Measurements from ENCODE around the gene JCHAIN. TPM values are rescaled to one million over a fixed set of nuclear protein-coding genes. Genes with fewer than 3 reads are reported as not detected.

Gene JCHAIN
- total RNA-seq, 2 experiments from 2014 or later: not detected

DNA sequence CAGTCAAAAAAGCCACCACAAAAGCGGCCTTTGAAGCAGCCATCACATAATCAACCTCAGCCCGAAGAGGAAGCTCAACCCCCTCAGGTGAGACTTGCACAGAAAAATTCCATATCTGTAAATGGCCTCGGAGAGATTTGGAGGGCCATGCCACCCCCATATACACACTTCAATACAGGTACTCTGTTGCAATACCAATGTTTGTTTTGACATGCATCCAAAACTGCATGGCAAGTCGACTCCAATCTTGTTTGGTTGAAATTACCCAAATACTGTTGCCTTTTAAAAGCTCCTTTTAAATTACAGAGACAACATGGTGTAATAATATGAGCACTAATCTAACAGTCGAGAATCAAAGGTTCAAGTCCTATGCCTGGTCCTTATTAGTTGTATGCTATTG is 31.8 kb downstream of the JCHAIN start:
- Mint-ChIP-seq H3K27ac (no peak overlapping the region), H3K4me3 (no peak overlapping the region), H3K4me1 (ENCODE audit: low read depth) (peaks cover 2% of the 10 kb centered on the region), H3K9me3 (ENCODE audit: insufficient read depth) (no peaks in the 10 kb centered on the region), H3K36me3 (ENCODE audit: low read depth) (no peaks in the 10 kb centered on the region), H3K27me3 (ENCODE audit: low read depth) (no peaks in the 10 kb centered on the region)
- DNase-seq (no peak), ATAC-seq (no peak)
- POLR2A ChIA-PET: no interaction called here
- CTCF ChIA-PET: interaction anchor here (0.9 to 1.0 kb wide), 2 partner anchors 17 to 70 kb away, joined by 3 to 4 read pairs; no protein-coding TSS in a partner anchor

DNA sequence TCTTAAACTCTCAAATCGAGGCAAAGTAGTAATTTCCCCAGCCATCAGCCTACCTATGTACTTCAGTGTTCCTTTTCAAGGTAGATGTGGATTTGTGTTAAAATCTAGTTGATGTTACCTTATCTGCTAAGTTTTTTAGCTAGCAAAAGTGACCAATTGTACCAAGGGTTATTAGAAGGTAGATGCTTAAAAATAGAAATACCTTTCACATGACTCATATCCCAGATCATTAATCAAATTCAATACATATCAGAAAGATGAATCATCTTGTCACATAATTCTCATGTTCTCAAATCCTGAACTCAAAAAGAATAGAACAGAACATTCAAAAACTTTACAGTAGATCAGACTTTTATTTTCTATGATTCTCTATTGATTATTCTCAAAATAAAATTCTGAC is 34.3 kb downstream of the JCHAIN start:
- Mint-ChIP-seq H3K36me3 (ENCODE audit: low read depth) (no peaks in the 10 kb centered on the region), H3K27ac (no peak overlapping the region), H3K9me3 (ENCODE audit: insufficient read depth) (no peaks in the 10 kb centered on the region), H3K27me3 (ENCODE audit: low read depth) (peaks cover 3% of the 10 kb centered on the region), H3K4me3 (no peak overlapping the region), H3K4me1 (ENCODE audit: low read depth) (peaks cover 2% of the 10 kb centered on the region)
- ATAC-seq (no peak), DNase-seq (no peak)
- ChIA-PET CTCF (no interaction called here), POLR2A (no interaction called here)

DNA sequence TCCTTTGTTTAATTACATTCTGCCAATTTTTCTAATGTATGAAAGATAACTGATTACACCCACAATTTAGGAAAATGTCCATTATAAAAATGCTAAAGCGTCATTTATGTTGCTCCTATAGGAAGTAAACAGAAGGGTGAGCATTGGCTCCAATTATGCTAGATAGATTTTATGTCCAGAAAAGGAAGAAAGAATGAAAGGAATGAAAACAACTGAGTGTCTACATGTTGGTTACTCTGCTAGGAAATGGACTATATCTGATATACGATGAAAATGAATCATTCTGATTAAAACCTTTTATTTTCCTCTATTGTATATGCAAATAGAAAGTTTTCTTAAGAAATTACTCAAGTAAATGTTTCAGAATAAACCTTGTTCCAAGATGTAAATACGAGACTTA is 36.1 kb downstream of the JCHAIN start:
- Mint-ChIP-seq H3K27me3 (ENCODE audit: low read depth) (peaks cover 3% of the 10 kb centered on the region), H3K4me3 (no peak overlapping the region), H3K4me1 (ENCODE audit: low read depth) (peaks cover 2% of the 10 kb centered on the region), H3K9me3 (ENCODE audit: insufficient read depth) (no peaks in the 10 kb centered on the region), H3K36me3 (ENCODE audit: low read depth) (no peaks in the 10 kb centered on the region), H3K27ac (no peak overlapping the region)
- ATAC-seq (no peak), DNase-seq (no peak)
- CTCF ChIA-PET: no interaction called here
- POLR2A ChIA-PET: no interaction called here

DNA sequence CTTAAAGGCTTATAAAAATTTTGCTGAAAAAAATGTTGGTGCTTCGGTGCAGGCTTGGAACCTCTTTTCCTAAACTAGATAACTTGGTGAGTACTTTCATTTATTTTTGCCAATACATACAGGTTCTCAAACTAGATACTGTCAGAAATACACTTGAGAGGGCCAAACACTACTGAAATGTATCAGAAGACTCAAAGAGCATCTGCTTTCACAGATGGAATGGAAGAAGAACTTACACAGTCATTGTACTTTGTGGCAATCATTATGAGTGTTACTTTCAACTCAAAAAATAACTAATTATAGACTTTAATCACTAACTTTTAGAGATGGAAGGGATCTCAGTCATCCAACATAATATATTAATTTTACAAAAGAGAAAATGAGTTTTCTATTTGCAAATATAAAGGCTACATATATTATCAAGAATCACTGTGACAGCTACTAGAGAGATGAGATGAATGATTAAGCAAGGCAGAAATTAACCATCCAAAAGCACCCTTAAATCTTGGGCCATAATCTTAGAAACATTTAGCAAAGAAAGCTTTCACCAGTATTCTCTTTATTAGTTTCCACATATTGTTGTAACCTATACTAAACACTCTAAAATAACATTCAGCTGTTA is 36.7 kb downstream of the JCHAIN start:
- no peak overlapping the region for H3K4me3 Mint-ChIP-seq
- DNase-seq (no peak), ATAC-seq (no peak)
- H3K4me1 Mint-ChIP-seq (ENCODE audit: low read depth): peaks cover 2% of the 10 kb centered on the region
- H3K36me3 Mint-ChIP-seq (ENCODE audit: low read depth): no peaks in the 10 kb centered on the region
- no peak overlapping the region for H3K27ac Mint-ChIP-seq
- no peaks in the 10 kb centered on the region for H3K9me3 Mint-ChIP-seq (ENCODE audit: insufficient read depth)
- peaks cover 3% of the 10 kb centered on the region for H3K27me3 Mint-ChIP-seq (ENCODE audit: low read depth)
- ChIA-PET CTCF (interaction anchor here (0.8 kb wide), 1 partner anchor 74 kb away, joined by 3 read pairs; no protein-coding TSS in a partner anchor), POLR2A (no interaction called here)

DNA sequence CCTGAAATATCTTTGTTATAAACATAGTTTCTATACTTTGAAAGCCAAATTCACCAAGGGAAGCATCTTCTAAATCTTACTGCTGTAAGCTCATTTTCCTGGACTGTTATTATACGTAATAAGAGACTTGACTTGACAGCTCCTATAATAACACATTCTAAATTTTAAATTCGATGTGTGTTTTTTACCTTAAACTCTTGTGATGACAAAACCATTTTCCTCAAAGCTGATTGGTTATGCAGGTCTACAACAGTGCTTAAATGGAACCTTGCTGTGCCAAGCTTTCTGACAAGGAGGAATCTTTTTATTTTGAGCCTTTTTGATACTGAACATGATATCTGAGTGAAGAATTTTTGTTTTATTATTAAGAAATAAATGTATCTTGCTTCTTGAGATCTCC is 37.9 kb downstream of the JCHAIN start, which contains the start of gene ENAM:
ENAM (plus strand) TSS at position 301 of the 400 bp plus-strand sequence. CDS start 757 bp downstream, outside the sequence.
- Mint-ChIP-seq H3K9me3 (ENCODE audit: insufficient read depth) (no peaks in the 10 kb centered on the region), H3K27ac (no peak within 1 kb of the TSS), H3K4me1 (ENCODE audit: low read depth) (no peaks in the 10 kb centered on the region), H3K27me3 (ENCODE audit: low read depth) (peaks cover 3% of the 10 kb centered on the region), H3K4me3 (no peak within 1 kb of the TSS), H3K36me3 (ENCODE audit: low read depth) (no peaks in the 10 kb centered on the region)
- ChIA-PET CTCF (interaction anchor here (1.1 to 1.5 kb wide), 2 partner anchors 23 to 106 kb away, joined by 3 to 9 read pairs; no protein-coding TSS in a partner anchor), POLR2A (interaction anchor here (0.9 kb wide), 1 partner anchor 10 kb away, joined by 3 read pairs; no protein-coding TSS in a partner anchor)
- DNase-seq (no peak), ATAC-seq (no peak)

DNA sequence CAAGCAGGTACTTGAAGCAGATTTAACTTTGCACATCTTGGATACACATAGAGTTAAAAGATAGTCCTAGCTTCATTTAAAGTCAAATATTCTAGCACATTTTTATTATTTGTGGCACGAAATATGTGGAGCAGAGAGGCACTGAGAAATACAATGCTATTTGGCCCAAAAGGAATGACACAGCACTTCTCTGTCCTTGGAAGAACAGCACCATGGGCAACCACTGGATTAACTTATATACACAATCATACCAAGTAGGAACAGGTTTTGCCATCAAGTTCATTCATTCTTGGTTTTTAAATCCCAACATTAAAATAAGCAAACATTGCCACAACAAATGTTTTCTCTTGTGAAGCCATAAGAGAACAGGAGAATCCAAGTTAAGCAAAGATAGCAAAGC is 38.7 kb downstream of the JCHAIN start:
- Mint-ChIP-seq H3K27ac (no peak overlapping the region), H3K9me3 (ENCODE audit: insufficient read depth) (no peaks in the 10 kb centered on the region), H3K36me3 (ENCODE audit: low read depth) (no peaks in the 10 kb centered on the region), H3K4me1 (ENCODE audit: low read depth) (no peaks in the 10 kb centered on the region), H3K27me3 (ENCODE audit: low read depth) (peaks cover 3% of the 10 kb centered on the region), H3K4me3 (no peak overlapping the region)
- ChIA-PET POLR2A (no interaction called here), CTCF (interaction anchor here (1.0 to 1.5 kb wide), 2 partner anchors 24 to 108 kb away, joined by 3 to 9 read pairs; no protein-coding TSS in a partner anchor)
- no peak for ATAC-seq
- no peak for DNase-seq

DNA sequence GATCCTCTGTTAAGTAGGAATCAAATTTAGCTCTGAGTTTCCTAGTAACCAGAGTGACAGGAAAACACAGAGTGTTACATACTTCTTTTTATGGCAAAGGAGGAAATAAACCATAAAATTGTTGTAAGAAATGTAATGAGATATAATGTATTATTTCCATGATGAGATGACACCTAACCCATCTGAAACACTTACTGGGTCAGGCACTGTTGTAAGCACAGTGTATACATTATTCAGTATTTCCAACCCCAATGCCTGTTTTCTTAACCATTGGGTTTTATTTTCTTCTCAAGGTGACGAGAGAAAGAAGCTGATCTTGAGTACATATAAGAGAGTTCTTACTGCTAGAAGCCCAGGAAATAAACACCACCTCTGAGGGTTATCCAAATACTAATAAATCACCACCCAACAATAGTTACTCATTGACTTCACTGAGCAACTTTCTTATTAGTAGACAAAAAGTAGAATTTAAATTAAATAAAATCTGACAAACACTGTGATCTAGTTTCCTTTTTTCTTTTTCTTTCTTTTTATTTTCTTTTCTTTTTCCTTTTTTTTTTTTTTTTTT is 42.0 kb downstream of the JCHAIN start:
- Mint-ChIP-seq H3K27ac (no peak overlapping the region), H3K9me3 (ENCODE audit: insufficient read depth) (no peaks in the 10 kb centered on the region), H3K36me3 (ENCODE audit: low read depth) (no peaks in the 10 kb centered on the region), H3K27me3 (ENCODE audit: low read depth) (peaks cover 3% of the 10 kb centered on the region), H3K4me3 (no peak overlapping the region), H3K4me1 (ENCODE audit: low read depth) (no peaks in the 10 kb centered on the region)
- DNase-seq (no peak), ATAC-seq (peak; percentile 73)
- ChIA-PET POLR2A (no interaction called here), CTCF (no interaction called here)

DNA sequence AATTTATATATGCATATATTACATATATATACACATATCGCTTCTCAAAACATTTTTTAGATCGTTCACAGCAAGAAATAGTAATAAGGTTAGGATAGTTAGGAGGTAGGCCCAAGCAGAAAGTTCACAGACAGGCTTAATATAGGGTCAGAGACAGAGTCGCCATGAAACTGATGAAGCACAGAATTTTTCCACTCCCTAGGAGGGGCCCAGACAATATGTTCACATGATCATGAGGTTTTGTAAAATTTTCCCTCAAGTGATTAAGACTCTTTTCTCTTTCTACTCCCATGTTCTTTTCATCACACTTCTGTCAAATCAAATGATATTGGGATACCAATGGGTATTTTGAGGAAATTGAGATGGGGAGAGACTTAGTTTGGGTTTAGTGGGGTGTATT is 43.0 kb downstream of the JCHAIN start:
- ChIA-PET POLR2A (no interaction called here), CTCF (no interaction called here)
- Mint-ChIP-seq H3K27me3 (ENCODE audit: low read depth) (no peaks in the 10 kb centered on the region), H3K9me3 (ENCODE audit: insufficient read depth) (no peaks in the 10 kb centered on the region), H3K27ac (no peak overlapping the region), H3K36me3 (ENCODE audit: low read depth) (no peaks in the 10 kb centered on the region), H3K4me3 (no peak overlapping the region), H3K4me1 (ENCODE audit: low read depth) (no peaks in the 10 kb centered on the region)
- DNase-seq: peak; percentile 35
- peak; percentile 66 for ATAC-seq

DNA sequence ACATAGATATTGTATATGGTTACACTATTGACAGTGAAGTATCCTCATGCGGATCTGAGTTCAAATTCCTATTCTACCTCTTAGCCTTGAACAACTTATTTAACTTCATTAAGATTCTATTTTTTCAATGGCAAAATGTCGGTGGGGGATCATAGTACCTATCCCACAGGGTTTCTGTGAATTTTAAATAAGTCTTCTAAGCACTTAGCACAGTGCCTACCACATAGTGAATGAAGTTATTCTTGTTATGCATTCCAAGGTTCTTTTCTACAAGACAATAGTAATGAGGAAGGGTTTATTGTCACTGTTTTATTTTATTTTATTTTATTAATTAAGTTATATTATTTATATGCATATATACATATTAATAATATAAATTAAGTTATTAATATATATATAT is 46.5 kb downstream of the JCHAIN start:
- H3K27ac Mint-ChIP-seq: no peak overlapping the region
- H3K36me3 Mint-ChIP-seq (ENCODE audit: low read depth): no peaks in the 10 kb centered on the region
- DNase-seq (no peak), ATAC-seq (peak; percentile 20)
- no peaks in the 10 kb centered on the region for H3K9me3 Mint-ChIP-seq (ENCODE audit: insufficient read depth)
- no peaks in the 10 kb centered on the region for H3K4me1 Mint-ChIP-seq (ENCODE audit: low read depth)
- H3K4me3 Mint-ChIP-seq: no peak overlapping the region
- CTCF ChIA-PET: interaction anchor here (0.7 kb wide), 1 partner anchor 84 kb away, joined by 3 read pairs; no protein-coding TSS in a partner anchor
- H3K27me3 Mint-ChIP-seq (ENCODE audit: low read depth): peaks cover 9% of the 10 kb centered on the region
- POLR2A ChIA-PET: no interaction called here

DNA sequence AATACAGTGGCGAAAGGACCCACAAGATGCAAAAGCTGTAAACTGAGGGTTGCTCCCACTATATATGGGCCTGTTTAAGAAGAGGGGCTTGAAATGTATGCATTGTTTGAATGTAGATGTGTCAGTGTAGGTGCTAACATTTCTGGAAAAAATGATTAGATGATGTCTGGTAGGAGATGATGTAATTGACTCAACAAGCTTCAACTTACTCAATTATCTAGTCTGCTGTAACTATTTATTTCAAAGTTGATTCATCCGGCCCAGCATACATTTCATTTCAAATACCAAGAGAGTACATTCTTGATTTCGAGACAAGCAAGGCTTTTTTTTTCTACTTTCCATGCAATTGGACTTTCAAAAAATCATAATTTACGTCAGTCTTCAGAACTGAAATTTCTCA is 47.0 kb downstream of the JCHAIN start:
- Mint-ChIP-seq H3K4me1 (ENCODE audit: low read depth) (no peaks in the 10 kb centered on the region), H3K27ac (no peak overlapping the region), H3K4me3 (no peak overlapping the region), H3K9me3 (ENCODE audit: insufficient read depth) (no peaks in the 10 kb centered on the region), H3K27me3 (ENCODE audit: low read depth) (peaks cover 11% of the 10 kb centered on the region), H3K36me3 (ENCODE audit: low read depth) (no peaks in the 10 kb centered on the region)
- CTCF ChIA-PET: interaction anchor here (0.7 kb wide), 1 partner anchor 85 kb away, joined by 3 read pairs; no protein-coding TSS in a partner anchor
- POLR2A ChIA-PET: no interaction called here
- no peak for DNase-seq
- ATAC-seq: peak; percentile 66

DNA sequence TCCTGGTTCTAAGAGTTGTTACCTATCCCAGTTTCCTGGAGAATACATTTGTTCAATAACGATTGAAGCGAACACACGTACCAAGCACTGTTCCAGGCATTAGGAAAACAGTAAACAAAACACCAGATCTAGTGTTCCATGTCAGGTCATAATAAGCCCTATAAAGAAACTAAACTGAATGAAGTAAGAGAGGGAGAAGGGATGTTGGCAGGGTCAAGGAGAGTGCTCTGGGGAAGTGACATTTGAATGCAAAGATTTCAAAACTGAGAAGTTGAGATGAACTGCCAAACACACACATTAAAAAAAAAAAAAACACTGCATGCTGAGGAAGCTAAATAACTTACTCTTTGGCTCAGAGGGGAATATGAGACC is 52.1 kb downstream of the JCHAIN start:
- H3K4me3 Mint-ChIP-seq: no peak overlapping the region
- POLR2A ChIA-PET: no interaction called here

DNA sequence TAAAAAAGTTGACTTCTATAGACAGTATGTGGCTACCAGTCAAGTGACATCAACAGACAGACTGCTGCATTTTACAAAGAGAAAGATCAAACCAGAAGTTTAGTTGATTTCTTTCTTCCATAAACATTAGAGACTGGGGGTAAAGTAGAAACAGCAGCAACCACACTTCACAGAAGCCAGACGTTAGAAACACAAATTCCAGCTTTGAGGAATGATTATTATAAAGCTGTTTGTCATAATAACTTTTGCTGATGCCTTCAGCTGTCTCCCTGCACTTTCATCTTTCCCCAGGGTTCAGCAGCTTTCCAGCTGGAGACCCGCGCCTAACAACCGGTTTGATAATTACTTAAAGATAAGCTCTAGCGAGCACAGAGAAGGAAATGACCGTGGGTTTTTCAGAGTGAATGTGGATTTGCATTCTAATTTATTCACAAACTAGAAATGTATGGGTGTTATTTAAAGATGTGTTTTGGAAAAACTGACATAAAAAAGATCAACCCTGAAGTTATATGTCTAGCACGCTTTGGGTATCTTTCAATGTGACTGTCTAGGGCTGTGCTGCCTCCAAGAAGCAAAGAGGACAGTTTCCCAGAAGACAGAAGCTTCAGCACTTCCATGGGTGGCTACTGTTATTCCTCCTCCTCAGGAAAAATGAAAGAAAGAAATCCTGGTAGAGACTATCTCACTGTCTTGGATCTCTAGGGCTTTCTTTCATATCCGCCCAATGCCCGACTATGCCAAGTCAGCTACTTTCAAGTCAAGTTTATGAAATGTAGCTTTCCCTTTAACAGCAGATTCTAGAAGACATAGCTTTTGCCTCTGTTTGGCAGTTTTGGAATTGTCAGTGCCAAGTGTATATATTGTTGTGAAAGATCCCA is 52.8 kb downstream of the JCHAIN start:
- Mint-ChIP-seq H3K4me1 (ENCODE audit: low read depth) (peaks cover 2% of the 10 kb centered on the region), H3K4me3 (no peak overlapping the region), H3K27me3 (ENCODE audit: low read depth) (peaks cover 32% of the 10 kb centered on the region), H3K9me3 (ENCODE audit: insufficient read depth) (no peaks in the 10 kb centered on the region), H3K27ac (no peak overlapping the region), H3K36me3 (ENCODE audit: low read depth) (no peaks in the 10 kb centered on the region)
- no peak for DNase-seq
- CTCF ChIA-PET: interaction anchor here (1.5 to 5.9 kb wide), 3 partner anchors 11 to 38 kb away, joined by 3 to 39 read pairs (median 6); no protein-coding TSS in a partner anchor
- no peak for ATAC-seq
- POLR2A ChIA-PET: no interaction called here

More for the DNA sequence above, 52.1 kb downstream of the JCHAIN start:
- ATAC-seq (no peak), DNase-seq (no peak)
- no peaks in the 10 kb centered on the region for H3K9me3 Mint-ChIP-seq (ENCODE audit: insufficient read depth)
- peaks cover 31% of the 10 kb centered on the region for H3K27me3 Mint-ChIP-seq (ENCODE audit: low read depth)
- CTCF ChIA-PET: interaction anchor here (1.5 to 5.9 kb wide), 3 partner anchors 11 to 38 kb away, joined by 3 to 39 read pairs (median 6); no protein-coding TSS in a partner anchor
- H3K36me3 Mint-ChIP-seq (ENCODE audit: low read depth): no peaks in the 10 kb centered on the region
- no peak overlapping the region for H3K27ac Mint-ChIP-seq
- peaks cover 2% of the 10 kb centered on the region for H3K4me1 Mint-ChIP-seq (ENCODE audit: low read depth)
